Right atrium auricular region (tissue), 2 donors: Measurements from ENCODE around the gene NTN4. TPM values are rescaled to one million over a fixed set of nuclear protein-coding genes. Genes with fewer than 3 reads are reported as not detected.

Experiments
- DNase-seq: peaks from one replicate; pipeline ENCODE4 v3.0.0-alpha.2; 2019; ENCODE audit warnings: low spot score
- H3K27ac ChIP-seq, 2 donors: fragments of 200-600 bp; sonication (generic); 1 replicate in 1 of 2; 2 replicates in 1 of 2; pipeline ENCODE4 v1.5.1; 2016 to 2019
- H3K27me3 ChIP-seq, 2 donors: fragments of 200-600 bp; sonication (generic); one replicate each; pipeline versions ENCODE4 v1.5.1 to v1.6.0; 2017 to 2019
- H3K36me3 ChIP-seq: fragments of 200-600 bp; sonication (generic); one replicate; pipeline ENCODE4 v1.5.1; 2016
- H3K4me1 ChIP-seq, 2 donors: fragments of 200-600 bp; sonication (generic); one replicate each; pipeline versions ENCODE4 v1.5.1 to v1.6.0; 2017 to 2019
- H3K4me3 ChIP-seq, 2 donors: fragments of 200-600 bp; sonication (generic); 1 replicate in 1 of 2; 2 replicates in 1 of 2; pipeline ENCODE4 v1.5.1; 2017 to 2019; ENCODE audit warnings: mild to moderate bottlenecking in 1 of 2, moderate library complexity in 1 of 2
- H3K9me3 ChIP-seq, 2 donors: fragments of 200-600 bp; sonication (generic); one replicate each; pipeline ENCODE4 v1.5.1; 2019
- CTCF ChIP-seq, 2 donors: fragments of 200-600 bp; sonication (generic); IDR thresholded peaks; one replicate each; pipeline ENCODE4 v1.5.1; 2019; ENCODE audit warnings: antibody characterized with exemption in 2 of 2
- total RNA-seq, 2 donors: library from RNA; depleted of rRNA; stranded (reverse); fragments of >200 nt; gene quantifications; one replicate each; pipeline ENCODE4 v1.1.0, GENCODE V29; 2016

NTN4 gene
- total RNA-seq, 2 donors from 2014 or later: 69.0 to 85.3 TPM

- Histone ChIP-seq H3K27me3 (no peaks in the 10 kb centered on the region), H3K4me3 (no peak overlapping the region), H3K4me1 (peaks cover 0 to 25% of the 10 kb centered on the region in 2 donors), H3K27ac (no peak overlapping the region), H3K36me3 (no peaks in the 10 kb centered on the region), H3K9me3 (no peaks in the 10 kb centered on the region)
- DNase-seq: no peak
- no peak for TF ChIP-seq CTCF (IDR thresholded peaks at IDR 0.05)
These were observed 153.6 kb downstream of the NTN4 start for GRCh38 chr12:95637010-95637409.

- Histone ChIP-seq H3K4me1 (peaks cover 0 to 18% of the 10 kb centered on the region in 2 donors), H3K27ac (no peak overlapping the region), H3K36me3 (no peaks in the 10 kb centered on the region)
These were observed 155.6 kb downstream of the NTN4 start for GRCh38 chr12:95634622-95635621.

GRCh38 chr12:95633732-95634465 lies 156.7 kb downstream of the NTN4 start:
- H3K27me3 ChIP-seq: no peaks in the 10 kb centered on the region
- peak overlapping the region; percentile 35 to 57 for H3K27ac ChIP-seq
- DNase-seq: no peak
- peaks cover 0 to 26% of the 10 kb centered on the region in 2 donors for H3K4me1 ChIP-seq
- no peaks in the 10 kb centered on the region for H3K36me3 ChIP-seq
- no peak for TF ChIP-seq CTCF (IDR thresholded peaks at IDR 0.05)
- no peak overlapping the region for H3K4me3 ChIP-seq
- no peaks in the 10 kb centered on the region for H3K9me3 ChIP-seq

More at GRCh38 chr12:95634622-95635621, 155.6 kb downstream of the NTN4 start:
- no peaks in the 10 kb centered on the region for H3K27me3 ChIP-seq
- TF ChIP-seq CTCF (IDR thresholded peaks at IDR 0.05): no peak
- no peaks in the 10 kb centered on the region for H3K9me3 ChIP-seq
- no peak for DNase-seq
- no peak overlapping the region for H3K4me3 ChIP-seq

GRCh38 chr12:95633049-95633731 lies 157.4 kb downstream of the NTN4 start:
- TF ChIP-seq CTCF (IDR thresholded peaks at IDR 0.05): no peak

GRCh38 chr12:95630496-95630895 lies 160.1 kb downstream of the NTN4 start:
- H3K27ac ChIP-seq: no peak overlapping the region
- H3K9me3 ChIP-seq: no peaks in the 10 kb centered on the region
- H3K36me3 ChIP-seq: no peaks in the 10 kb centered on the region
- H3K27me3 ChIP-seq: no peaks in the 10 kb centered on the region
- H3K4me3 ChIP-seq: no peak overlapping the region
- H3K4me1 ChIP-seq: peaks cover 0 to 31% of the 10 kb centered on the region in 2 donors
- TF ChIP-seq CTCF (IDR thresholded peaks at IDR 0.05): no peak
- no peak for DNase-seq

More at GRCh38 chr12:95633049-95633731, 157.4 kb downstream of the NTN4 start:
- peak; percentile 69 for DNase-seq
- H3K4me3 ChIP-seq: no peak overlapping the region
- no peaks in the 10 kb centered on the region for H3K27me3 ChIP-seq
- H3K4me1 ChIP-seq: peaks cover 0 to 27% of the 10 kb centered on the region in 2 donors
- H3K27ac ChIP-seq: peak overlapping the region; percentile 35 to 57
- no peaks in the 10 kb centered on the region for H3K36me3 ChIP-seq
- no peaks in the 10 kb centered on the region for H3K9me3 ChIP-seq
